ENCODE measurements around the gene TRIOBP. TPM values are rescaled to one million over a fixed set of nuclear protein-coding genes. Genes with fewer than 3 reads are reported as not detected.

The TRIOBP gene
- total and polyA plus RNA-seq, 2 of the 13 experiments (the other 11 are each of a cell fraction or from before 2014, with no cell fraction given): 6.1 to 15.4 TPM

DNA sequence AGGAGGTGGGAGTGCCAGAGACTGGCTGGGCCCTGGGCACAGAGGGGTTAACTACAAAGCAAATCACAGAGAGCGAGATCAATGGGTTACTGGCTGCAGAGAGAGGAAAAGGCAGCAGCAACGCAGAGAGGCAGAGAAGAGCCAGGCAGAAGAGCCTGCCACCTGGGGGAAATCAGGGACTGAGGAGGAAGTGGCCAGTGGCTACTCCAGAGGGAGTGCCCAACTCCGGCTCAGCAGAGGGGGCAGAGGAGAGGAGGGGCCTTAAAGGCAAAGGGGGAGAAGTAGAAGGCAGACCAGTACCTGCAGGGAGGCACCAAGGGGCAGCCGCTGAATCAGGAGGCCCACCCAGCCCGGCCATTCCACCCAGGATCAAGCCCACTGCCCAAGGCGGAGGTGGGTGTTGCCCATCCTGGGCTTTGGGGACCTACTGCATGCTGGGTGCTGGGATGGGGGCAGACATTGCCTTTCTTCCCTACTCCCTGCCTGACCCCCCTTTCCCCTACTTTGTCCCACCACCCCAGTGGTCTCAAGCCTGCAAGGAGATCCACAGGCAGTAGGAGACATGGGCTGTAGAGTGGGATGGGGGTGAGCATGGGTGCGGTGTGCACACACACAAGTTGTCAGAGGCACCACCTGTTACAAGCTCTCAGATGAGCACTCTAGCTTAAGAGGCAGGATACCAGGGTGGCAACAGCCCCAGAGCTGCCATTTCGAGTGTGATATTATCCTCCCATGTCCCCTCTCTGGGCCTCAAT, 125.4 kb downstream of the TRIOBP start (continued):
- TF ChIP-seq NONO (IDR thresholded peaks at IDR 0.05): no peak
- TF ChIP-seq NONO (CRISPR knock-in tag; conservative IDR thresholded peaks at IDR 0.05): 0 out of 2 replicates have a peak, but pooled peaks have one; percentile 33
- no peak for TF ChIP-seq SIN3A (IDR thresholded peaks at IDR 0.05; ENCODE audit: borderline replicate concordance, low read depth, low read length)
- TF ChIP-seq, protein P1, sequence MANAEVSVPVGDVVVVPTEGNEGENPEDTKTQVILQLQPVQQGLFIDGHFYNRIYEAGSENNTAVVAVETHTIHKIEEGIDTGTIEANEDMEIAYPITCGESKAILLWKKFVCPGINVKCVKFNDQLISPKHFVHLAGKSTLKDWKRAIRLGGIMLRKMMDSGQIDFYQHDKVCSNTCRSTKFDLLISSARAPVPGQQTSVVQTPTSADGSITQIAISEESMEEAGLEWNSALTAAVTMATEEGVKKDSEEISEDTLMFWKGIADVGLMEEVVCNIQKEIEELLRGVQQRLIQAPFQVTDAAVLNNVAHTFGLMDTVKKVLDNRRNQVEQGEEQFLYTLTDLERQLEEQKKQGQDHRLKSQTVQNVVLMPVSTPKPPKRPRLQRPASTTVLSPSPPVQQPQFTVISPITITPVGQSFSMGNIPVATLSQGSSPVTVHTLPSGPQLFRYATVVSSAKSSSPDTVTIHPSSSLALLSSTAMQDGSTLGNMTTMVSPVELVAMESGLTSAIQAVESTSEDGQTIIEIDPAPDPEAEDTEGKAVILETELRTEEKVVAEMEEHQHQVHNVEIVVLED (CRISPR knock-in tag; IDR thresholded peaks at IDR 0.05; ENCODE audit: borderline replicate concordance): 0 out of 2 replicates have a peak, but pooled peaks have one; percentile 24
- TF ChIP-seq, protein P2, sequence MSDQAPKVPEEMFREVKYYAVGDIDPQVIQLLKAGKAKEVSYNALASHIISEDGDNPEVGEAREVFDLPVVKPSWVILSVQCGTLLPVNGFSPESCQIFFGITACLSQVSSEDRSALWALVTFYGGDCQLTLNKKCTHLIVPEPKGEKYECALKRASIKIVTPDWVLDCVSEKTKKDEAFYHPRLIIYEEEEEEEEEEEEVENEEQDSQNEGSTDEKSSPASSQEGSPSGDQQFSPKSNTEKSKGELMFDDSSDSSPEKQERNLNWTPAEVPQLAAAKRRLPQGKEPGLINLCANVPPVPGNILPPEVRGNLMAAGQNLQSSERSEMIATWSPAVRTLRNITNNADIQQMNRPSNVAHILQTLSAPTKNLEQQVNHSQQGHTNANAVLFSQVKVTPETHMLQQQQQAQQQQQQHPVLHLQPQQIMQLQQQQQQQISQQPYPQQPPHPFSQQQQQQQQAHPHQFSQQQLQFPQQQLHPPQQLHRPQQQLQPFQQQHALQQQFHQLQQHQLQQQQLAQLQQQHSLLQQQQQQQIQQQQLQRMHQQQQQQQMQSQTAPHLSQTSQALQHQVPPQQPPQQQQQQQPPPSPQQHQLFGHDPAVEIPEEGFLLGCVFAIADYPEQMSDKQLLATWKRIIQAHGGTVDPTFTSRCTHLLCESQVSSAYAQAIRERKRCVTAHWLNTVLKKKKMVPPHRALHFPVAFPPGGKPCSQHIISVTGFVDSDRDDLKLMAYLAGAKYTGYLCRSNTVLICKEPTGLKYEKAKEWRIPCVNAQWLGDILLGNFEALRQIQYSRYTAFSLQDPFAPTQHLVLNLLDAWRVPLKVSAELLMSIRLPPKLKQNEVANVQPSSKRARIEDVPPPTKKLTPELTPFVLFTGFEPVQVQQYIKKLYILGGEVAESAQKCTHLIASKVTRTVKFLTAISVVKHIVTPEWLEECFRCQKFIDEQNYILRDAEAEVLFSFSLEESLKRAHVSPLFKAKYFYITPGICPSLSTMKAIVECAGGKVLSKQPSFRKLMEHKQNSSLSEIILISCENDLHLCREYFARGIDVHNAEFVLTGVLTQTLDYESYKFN (CRISPR knock-in tag; conservative IDR thresholded peaks at IDR 0.05): 0 out of 2 replicates have a peak, but pooled peaks have one; percentile 43
- 0 out of 2 replicates have a peak, but pooled peaks have one; percentile 40 for TF ChIP-seq ZNF501 (CRISPR knock-in tag; IDR thresholded peaks at IDR 0.05)
- 0 out of 2 replicates have a peak, but pooled peaks have one; percentile 22 for TF ChIP-seq MYC (CRISPR knock-in tag; IDR thresholded peaks at IDR 0.05; ENCODE audit: borderline replicate concordance)
- TF ChIP-seq ZFYVE20 (CRISPR knock-in tag; IDR thresholded peaks at IDR 0.05; ENCODE audit: borderline replicate concordance, low read depth): no peak
- TF ChIP-seq NPAS2 (CRISPR knock-in tag; IDR thresholded peaks at IDR 0.05; ENCODE audit: borderline replicate concordance): no peak
- TF ChIP-seq ARNT (IDR thresholded peaks at IDR 0.05): no peak
- peak; percentile 35; the same call in 1 of the 2 replicates for TF ChIP-seq SMC3 (IDR thresholded peaks at IDR 0.05; ENCODE audit: low read length)
- peak; percentile 42; the same call in 1 of the 2 replicates for TF ChIP-seq ZMYM3 (CRISPR knock-in tag; IDR thresholded peaks at IDR 0.05)
- TF ChIP-seq STAG1 (CRISPR knock-in tag; IDR thresholded peaks at IDR 0.05): peak; percentile 42
- TF ChIP-seq, protein P3, sequence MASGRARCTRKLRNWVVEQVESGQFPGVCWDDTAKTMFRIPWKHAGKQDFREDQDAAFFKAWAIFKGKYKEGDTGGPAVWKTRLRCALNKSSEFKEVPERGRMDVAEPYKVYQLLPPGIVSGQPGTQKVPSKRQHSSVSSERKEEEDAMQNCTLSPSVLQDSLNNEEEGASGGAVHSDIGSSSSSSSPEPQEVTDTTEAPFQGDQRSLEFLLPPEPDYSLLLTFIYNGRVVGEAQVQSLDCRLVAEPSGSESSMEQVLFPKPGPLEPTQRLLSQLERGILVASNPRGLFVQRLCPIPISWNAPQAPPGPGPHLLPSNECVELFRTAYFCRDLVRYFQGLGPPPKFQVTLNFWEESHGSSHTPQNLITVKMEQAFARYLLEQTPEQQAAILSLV (CRISPR knock-in tag; IDR thresholded peaks at IDR 0.05; ENCODE audit: borderline replicate concordance): 0 out of 2 replicates have a peak, but pooled peaks have one; percentile 28
- TF ChIP-seq KAT2B (IDR thresholded peaks at IDR 0.05; ENCODE audit: borderline replicate concordance, low read depth, low read length): no peak
- peak; percentile 90; the same call in 1 of the 2 replicates for TF ChIP-seq ZNF292 (CRISPR knock-in tag; IDR thresholded peaks at IDR 0.05; ENCODE audit: borderline replicate concordance, low read depth)
- peak; percentile 22 for TF ChIP-seq TEAD3 (CRISPR knock-in tag; optimal IDR thresholded peaks at IDR 0.05; ENCODE audit: borderline replicate concordance)
- TF ChIP-seq SRF (IDR thresholded peaks at IDR 0.05; ENCODE audit: low read depth, low read length): no peak
